GM21367 (cell line): ENCODE data around the gene OSBPL5.

ENCODE experiments used
- ATAC-seq: cut with Tn5 transposase; IDR thresholded peaks from one replicate; pipeline ENCODE4 v1.9.1; 2021; ENCODE audit not compliant: unreplicated experiment

Gene OSBPL5

GRCh38 chr11:3165152-3165705, at the start of gene OSBPL5:
TSS of gene OSBPL5 (minus strand) at chr11:3165310. CDS start at chr11:3129148, 36,162 bp downstream.
- no peak for ATAC-seq

GRCh38 chr11:3214420-3214699, 49.2 kb upstream of the OSBPL5 start:
- ATAC-seq = no peak

- no peak for ATAC-seq
Observed at GRCh38 chr11:3213659-3214419, 48.7 kb upstream of the OSBPL5 start.

- ATAC-seq = no peak
Observed at GRCh38 chr11:3208272-3208671, 43.2 kb upstream of the OSBPL5 start.

- ATAC-seq = no peak
Observed at GRCh38 chr11:3207526-3208189, 42.5 kb upstream of the OSBPL5 start.

- no peak for ATAC-seq
Observed at GRCh38 chr11:3206922-3207204, 41.8 kb upstream of the OSBPL5 start.

GRCh38 chr11:3206156-3206921, 41.2 kb upstream of the OSBPL5 start:
- ATAC-seq = no peak

- no peak for ATAC-seq
Observed at GRCh38 chr11:3205261-3206155, 40.4 kb upstream of the OSBPL5 start.

GRCh38 chr11:3204141-3205015, 39.3 kb upstream of the OSBPL5 start:
- ATAC-seq = no peak

GRCh38 chr11:3203221-3204043, 38.3 kb upstream of the OSBPL5 start:
- ATAC-seq = no peak

GRCh38 chr11:3202759-3203158, 37.6 kb upstream of the OSBPL5 start:
- ATAC-seq = no peak

GRCh38 chr11:3202305-3202704, 37.2 kb upstream of the OSBPL5 start:
- ATAC-seq = no peak

- no peak for ATAC-seq
Observed at GRCh38 chr11:3201677-3202181, 36.6 kb upstream of the OSBPL5 start.

GRCh38 chr11:3201112-3201581, 36.0 kb upstream of the OSBPL5 start:
- ATAC-seq = no peak

GRCh38 chr11:3200388-3201111, 35.4 kb upstream of the OSBPL5 start:
- no peak for ATAC-seq

- ATAC-seq = no peak
Observed at GRCh38 chr11:3199537-3200295, 34.6 kb upstream of the OSBPL5 start.

- no peak for ATAC-seq
Observed at GRCh38 chr11:3198815-3199214, 33.7 kb upstream of the OSBPL5 start.
